GM10266 (cell line): Measurements from ENCODE around the gene ARMC8.

Experiments used
- DNase-seq: peaks from one replicate; pipeline ENCODE4 v3.0.0; 2012; ENCODE audit errors: extremely low spot score
- TF ChIP-seq, protein P1 (sequence below): IDR thresholded peaks from 2 replicates; pipeline ENCODE4 v1.5.1; 2012; ENCODE audit warnings: mild to moderate bottlenecking, low read depth; ENCODE audit not compliant: control insufficient read depth, insufficient read depth; ENCODE audit errors: missing control alignments

ARMC8 gene

DNA sequence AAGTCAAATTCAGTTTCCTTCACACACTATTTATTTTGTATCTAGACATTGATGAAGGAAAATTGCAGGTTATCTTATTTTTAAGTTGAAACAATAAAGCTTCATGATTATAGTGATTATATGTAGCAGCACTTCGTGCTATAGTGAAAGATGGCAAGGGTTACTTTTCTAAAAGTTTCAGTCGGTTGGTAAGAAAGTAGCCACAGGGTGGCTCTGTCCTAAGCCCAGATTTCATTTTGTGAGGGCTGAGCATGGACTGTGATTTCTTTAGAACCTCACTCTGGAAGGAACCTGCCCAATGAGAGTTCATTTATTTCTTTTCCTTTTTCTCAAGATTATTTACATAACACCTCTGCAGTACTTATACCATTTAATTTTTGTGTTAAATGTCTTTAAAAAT lies 76.0 kb downstream of the ARMC8 start:
- TF ChIP-seq, protein P1, sequence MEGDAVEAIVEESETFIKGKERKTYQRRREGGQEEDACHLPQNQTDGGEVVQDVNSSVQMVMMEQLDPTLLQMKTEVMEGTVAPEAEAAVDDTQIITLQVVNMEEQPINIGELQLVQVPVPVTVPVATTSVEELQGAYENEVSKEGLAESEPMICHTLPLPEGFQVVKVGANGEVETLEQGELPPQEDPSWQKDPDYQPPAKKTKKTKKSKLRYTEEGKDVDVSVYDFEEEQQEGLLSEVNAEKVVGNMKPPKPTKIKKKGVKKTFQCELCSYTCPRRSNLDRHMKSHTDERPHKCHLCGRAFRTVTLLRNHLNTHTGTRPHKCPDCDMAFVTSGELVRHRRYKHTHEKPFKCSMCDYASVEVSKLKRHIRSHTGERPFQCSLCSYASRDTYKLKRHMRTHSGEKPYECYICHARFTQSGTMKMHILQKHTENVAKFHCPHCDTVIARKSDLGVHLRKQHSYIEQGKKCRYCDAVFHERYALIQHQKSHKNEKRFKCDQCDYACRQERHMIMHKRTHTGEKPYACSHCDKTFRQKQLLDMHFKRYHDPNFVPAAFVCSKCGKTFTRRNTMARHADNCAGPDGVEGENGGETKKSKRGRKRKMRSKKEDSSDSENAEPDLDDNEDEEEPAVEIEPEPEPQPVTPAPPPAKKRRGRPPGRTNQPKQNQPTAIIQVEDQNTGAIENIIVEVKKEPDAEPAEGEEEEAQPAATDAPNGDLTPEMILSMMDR: no peak
- no peak for DNase-seq

DNA sequence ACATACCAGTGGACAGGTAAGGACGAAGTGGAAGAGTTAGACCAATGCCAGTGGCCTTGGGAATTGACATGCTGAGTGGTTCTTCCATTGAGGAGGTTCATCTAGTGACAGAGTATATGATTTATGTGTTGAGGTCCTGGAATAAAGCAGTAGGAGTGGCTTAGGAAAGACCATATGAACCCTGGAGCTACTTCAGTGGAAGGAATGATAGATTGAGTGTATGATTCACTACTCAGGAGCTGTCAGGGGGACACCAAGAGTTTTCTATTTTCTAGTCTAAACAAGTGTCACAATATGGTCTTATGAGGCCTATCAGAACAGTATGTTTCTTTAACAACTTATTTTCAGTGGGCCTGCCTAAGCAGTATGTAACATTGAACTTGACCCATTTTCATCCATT lies 78.6 kb downstream of the ARMC8 start:
- DNase-seq: no peak

DNA sequence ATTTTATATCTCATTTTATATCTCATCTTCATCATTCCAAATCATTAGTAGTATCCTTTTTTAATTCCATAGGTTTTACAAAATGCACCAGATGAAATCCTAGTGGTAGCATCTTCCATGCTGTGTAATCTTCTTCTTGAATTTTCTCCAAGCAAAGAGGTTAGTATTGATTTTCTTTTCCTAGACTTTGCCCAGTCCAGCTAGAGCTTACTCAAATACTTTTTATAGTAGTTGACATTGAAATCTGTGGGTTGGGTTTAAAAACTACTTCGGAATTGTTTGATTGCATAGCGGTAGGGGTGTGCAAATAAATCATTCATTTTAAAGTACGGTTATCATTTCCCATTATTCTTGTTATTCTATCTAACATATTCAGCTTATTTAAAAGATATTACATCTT lies 80.0 kb downstream of the ARMC8 start:
- no peak for DNase-seq
- TF ChIP-seq, protein P1: no peak

More for the DNA sequence above, 78.6 kb downstream of the ARMC8 start:
- TF ChIP-seq, protein P1: no peak

DNA sequence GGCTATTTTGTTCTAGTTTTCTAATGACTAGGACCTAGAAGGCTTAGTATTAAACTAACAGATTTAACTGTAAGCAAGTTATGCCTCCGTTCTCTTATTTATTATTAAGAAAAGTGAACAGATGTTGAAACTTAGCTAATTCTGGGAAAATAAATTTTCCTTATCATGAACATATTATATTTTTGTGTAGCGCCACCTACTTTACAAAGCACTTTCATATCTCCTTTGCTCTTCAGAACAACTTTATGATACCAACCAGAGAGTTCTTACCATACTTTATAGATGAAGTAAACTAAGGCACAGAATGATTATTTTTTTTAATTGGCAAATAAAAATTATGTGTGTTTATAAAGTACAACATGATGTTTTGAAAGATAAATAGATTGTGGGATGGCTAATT lies 83.1 kb downstream of the ARMC8 start:
- DNase-seq: no peak
- TF ChIP-seq, protein P1: no peak

DNA sequence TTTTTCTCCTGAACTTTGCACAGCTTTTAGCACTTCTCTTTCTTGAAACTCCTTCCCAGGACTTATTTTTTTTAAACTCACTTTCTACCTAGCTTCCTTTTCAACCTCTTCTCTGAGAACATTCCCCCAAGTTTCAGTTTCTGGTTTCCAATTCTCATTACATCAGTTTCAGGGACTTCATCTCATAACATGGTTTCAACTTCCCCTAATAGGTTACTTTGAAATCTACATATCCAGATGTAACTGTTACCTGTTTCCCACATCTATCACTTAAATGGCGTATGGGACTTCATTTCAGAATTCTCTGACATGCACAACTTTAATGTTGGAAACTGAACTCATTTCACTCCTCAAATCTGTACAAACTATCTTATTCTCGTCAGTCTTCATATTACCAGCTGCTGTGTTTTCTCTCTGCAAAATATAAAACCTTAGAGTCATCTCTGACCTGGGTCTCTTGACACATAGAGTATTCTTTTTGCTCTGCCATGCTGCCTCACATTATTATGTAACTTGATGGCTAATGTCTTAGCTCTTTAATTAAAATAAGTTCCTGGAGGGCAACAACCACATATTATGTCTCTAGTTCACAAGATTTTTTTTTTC lies 84.2 kb downstream of the ARMC8 start:
- TF ChIP-seq, protein P1: no peak
- no peak for DNase-seq

DNA sequence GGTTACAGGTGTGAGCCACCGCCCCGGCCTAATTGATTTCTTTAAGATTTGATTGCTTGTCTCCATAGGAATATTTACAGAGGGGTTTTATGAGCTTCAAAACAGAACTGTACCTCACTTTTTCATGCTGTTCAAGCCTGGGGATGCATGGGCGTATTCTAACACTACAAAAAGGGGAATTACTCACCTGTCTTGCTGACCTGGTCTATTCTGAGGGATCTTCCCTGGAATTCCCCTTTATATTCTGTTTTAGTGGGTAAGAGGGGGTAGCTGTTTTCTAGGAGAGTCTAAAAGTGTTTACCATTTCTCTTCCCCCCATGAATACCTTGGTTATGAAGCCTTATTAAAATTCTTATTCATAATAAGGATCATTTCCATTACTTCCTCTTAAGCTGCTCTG lies 94.5 kb downstream of the ARMC8 start:
- DNase-seq: no peak
- TF ChIP-seq, protein P1: no peak

DNA sequence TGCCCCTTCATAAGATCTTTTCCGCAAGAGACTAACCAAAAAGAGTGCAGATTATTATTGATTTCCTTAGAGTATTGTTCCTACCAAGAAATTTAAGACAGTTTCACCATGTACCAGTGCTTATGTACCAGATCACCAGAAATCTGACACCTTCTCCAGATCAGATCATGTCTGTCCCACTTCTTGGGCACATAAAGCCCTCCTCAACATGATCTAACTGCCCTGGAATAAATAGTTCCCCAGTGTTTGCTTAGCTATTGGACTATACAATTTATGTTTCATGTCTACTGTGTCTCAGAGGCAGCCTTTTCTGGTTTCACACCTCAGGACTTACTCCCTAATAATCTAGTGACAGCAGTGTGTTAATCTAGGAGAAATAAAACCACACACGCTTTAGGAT lies 95.7 kb downstream of the ARMC8 start:
- no peak for DNase-seq
- TF ChIP-seq, protein P1: no peak
